Effector memory CD4-positive, alpha-beta T cell (primary cell): ENCODE data around the gene ROBO1.

Experiments used
- DNase-seq, 3 donors: peaks; one replicate each; pipeline ENCODE4 v3.0.0-alpha.2; 2020
- H3K27ac ChIP-seq: 2 replicates; pipeline ENCODE4 v1.7.0; 2013; ENCODE audit warnings: mild to moderate bottlenecking, low read length, moderate library complexity; ENCODE audit not compliant: insufficient read depth, poor library complexity, severe bottlenecking
- H3K27me3 ChIP-seq: replicated peaks from 2 replicates; pipeline ENCODE4 v1.7.0; 2013; ENCODE audit warnings: mild to moderate bottlenecking, low read length; ENCODE audit not compliant: insufficient read depth, control insufficient read depth, poor library complexity, severe bottlenecking
- H3K36me3 ChIP-seq: 2 replicates; pipeline ENCODE4 v1.7.0; 2013; ENCODE audit warnings: mild to moderate bottlenecking, low read length, moderate library complexity; ENCODE audit not compliant: control insufficient read depth, insufficient read depth
- H3K4me1 ChIP-seq: 2 replicates; pipeline ENCODE4 v1.7.0; 2013; ENCODE audit warnings: low read length, mild to moderate bottlenecking; ENCODE audit not compliant: control insufficient read depth, insufficient read depth, poor library complexity, severe bottlenecking
- H3K4me3 ChIP-seq: 2 replicates; pipeline ENCODE4 v1.7.0; 2013; ENCODE audit warnings: low read length, low read depth, mild to moderate bottlenecking; ENCODE audit not compliant: insufficient read depth, poor library complexity, severe bottlenecking
- H3K9me3 ChIP-seq: 2 replicates; pipeline ENCODE4 v1.7.0; 2013; ENCODE audit warnings: mild to moderate bottlenecking, low read length, moderate library complexity; ENCODE audit not compliant: control insufficient read depth

Gene ROBO1

GRCh38 chr3:78823434-78823833 lies 944.4 kb downstream of the ROBO1 start:
- H3K4me1 ChIP-seq, result no peaks in the 10 kb centered on the region
- H3K9me3 ChIP-seq, result no peaks in the 10 kb centered on the region
- H3K36me3 ChIP-seq, result no peaks in the 10 kb centered on the region
- no peak overlapping the region for H3K4me3 ChIP-seq
- no peak for DNase-seq
- H3K27ac ChIP-seq, result no peak overlapping the region
- H3K27me3 ChIP-seq, result no peaks in the 10 kb centered on the region

DNA sequence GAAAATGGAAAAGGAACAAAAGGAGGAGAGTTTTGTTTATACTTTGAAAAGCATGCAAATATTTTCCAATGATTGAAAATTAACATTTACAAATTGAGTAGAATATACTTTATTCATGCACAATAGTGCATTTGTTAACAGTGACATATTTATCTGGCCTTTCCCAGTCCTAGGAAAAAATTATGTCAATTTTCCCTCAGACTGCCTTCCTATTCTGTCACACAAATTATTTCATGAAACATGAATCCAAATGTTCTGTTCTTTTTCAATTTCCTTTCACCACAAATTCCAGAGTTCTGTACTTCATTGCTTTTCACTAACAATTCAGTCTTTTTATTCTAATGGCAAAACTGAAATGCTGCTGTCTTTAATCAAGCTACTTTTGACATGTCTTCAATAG lies 945.1 kb downstream of the ROBO1 start:
- DNase-seq, result no peak
- Histone ChIP-seq H3K27me3 (no peaks in the 10 kb centered on the region), H3K4me1 (no peaks in the 10 kb centered on the region)

DNA sequence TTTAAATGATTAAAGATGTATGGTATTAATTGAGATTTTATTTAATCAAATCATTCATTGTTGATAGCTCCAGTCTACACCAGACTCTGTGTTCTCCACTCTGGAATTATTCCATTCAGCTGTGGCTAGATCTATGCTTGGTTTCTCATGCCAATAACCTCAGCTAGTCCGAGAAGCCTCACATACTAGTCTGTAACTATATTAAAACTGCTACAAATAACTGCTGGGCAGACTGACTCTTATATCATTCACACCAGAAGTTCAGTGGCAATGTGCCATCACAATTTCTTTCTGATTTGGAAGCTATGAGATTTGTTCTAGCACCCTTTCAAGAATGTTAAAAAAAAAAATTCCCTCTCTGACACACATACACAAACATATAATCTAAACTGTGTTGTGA lies 947.3 kb downstream of the ROBO1 start:
- Histone ChIP-seq H3K27ac (no peak overlapping the region), H3K27me3 (no peaks in the 10 kb centered on the region), H3K36me3 (no peaks in the 10 kb centered on the region), H3K4me3 (no peak overlapping the region), H3K4me1 (no peaks in the 10 kb centered on the region), H3K9me3 (no peaks in the 10 kb centered on the region)
- no peak for DNase-seq

More for the DNA sequence above, 945.1 kb downstream of the ROBO1 start:
- H3K27ac ChIP-seq, result no peak overlapping the region
- H3K9me3 ChIP-seq, result no peaks in the 10 kb centered on the region
- H3K36me3 ChIP-seq, result no peaks in the 10 kb centered on the region
- H3K4me3 ChIP-seq, result no peak overlapping the region

DNA sequence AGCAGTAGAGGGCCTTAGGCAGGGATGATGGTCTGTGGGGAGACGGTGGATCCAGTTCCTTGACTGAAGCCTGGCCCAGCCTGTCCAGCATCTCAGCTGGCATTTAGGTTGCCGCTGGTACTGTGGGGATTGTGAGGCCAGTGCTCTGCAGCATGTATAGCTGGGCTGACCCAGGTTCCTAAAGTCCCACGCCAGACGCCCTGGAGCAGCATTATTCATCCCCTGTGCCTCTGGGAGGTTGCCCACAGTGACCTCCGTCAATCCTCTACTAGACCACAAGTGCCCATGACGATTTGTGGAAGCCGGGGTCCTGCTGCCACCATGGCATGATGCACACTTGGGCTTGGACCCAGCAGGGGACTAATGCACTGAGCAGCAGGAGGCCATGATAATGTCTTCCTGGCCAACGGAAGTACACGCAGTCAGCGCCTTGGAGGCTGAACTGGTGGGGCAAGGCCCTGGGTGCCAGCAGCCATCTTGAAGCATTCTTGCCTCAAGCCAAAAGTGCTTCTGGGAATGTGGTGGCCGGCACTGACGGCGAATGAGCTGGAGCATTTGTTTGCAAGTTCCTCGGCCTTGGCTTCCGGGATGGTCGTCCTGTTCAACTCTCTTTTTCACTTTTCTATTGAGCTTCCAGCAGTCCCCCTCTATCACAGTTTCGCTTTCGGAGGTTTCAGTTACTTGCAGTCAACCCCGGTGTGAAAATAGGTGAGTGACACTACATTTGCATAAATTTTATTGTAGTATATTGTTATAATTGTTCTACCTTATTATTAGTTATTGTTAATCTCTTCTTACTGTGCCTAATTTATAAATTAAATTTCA lies 949.4 kb downstream of the ROBO1 start:
- Histone ChIP-seq H3K27ac (no peak overlapping the region), H3K4me1 (no peaks in the 10 kb centered on the region), H3K27me3 (no peaks in the 10 kb centered on the region), H3K4me3 (no peak overlapping the region), H3K36me3 (no peaks in the 10 kb centered on the region), H3K9me3 (no peaks in the 10 kb centered on the region)
- no peak for DNase-seq

DNA sequence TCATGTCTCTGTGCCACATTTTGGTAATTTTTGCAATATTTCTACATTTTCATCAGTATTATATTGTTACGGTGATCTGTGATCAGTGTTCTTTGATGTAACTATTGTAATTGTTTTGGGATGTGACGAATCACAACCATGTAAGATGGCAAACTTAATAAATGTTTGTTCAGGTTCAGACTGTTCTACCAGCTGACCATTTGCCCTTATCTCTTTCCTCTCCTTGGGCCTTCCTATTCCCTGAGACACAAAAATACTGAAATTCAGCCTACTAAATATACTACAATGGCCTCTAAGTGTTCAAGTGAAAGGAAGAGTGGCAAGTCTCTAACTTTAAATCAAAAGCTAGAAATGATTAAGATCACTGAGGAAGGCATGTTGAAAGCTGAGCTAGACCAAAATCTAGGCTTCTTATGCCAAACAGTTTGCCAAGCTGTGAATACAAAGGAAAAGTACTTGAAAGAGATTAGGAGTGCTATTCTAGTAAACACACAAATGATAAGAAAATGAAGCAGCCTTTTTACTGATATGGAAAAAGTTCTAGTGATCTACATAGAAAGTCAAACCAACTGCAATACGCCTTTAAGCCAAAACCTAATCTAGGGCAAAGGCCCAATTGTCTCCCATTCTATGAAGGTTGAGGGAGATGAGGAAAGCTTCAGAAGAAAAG lies 952.8 kb downstream of the ROBO1 start:
- no peak for DNase-seq
- Histone ChIP-seq H3K27me3 (no peaks in the 10 kb centered on the region), H3K27ac (no peak overlapping the region), H3K9me3 (no peaks in the 10 kb centered on the region), H3K36me3 (no peaks in the 10 kb centered on the region), H3K4me1 (no peaks in the 10 kb centered on the region), H3K4me3 (no peak overlapping the region)

- DNase-seq, result no peak
- H3K4me1 ChIP-seq, result no peaks in the 10 kb centered on the region
- no peak overlapping the region for H3K4me3 ChIP-seq
- no peaks in the 10 kb centered on the region for H3K27me3 ChIP-seq
- no peak overlapping the region for H3K27ac ChIP-seq
- H3K9me3 ChIP-seq, result no peaks in the 10 kb centered on the region
- H3K36me3 ChIP-seq, result no peaks in the 10 kb centered on the region
Observed at GRCh38 chr3:78812166-78812565, 955.6 kb downstream of the ROBO1 start.

GRCh38 chr3:78809966-78810365 lies 957.8 kb downstream of the ROBO1 start:
- Histone ChIP-seq H3K27me3 (no peaks in the 10 kb centered on the region), H3K4me3 (no peak overlapping the region), H3K27ac (no peak overlapping the region), H3K9me3 (no peaks in the 10 kb centered on the region), H3K36me3 (no peaks in the 10 kb centered on the region), H3K4me1 (no peaks in the 10 kb centered on the region)
- no peak for DNase-seq

DNA sequence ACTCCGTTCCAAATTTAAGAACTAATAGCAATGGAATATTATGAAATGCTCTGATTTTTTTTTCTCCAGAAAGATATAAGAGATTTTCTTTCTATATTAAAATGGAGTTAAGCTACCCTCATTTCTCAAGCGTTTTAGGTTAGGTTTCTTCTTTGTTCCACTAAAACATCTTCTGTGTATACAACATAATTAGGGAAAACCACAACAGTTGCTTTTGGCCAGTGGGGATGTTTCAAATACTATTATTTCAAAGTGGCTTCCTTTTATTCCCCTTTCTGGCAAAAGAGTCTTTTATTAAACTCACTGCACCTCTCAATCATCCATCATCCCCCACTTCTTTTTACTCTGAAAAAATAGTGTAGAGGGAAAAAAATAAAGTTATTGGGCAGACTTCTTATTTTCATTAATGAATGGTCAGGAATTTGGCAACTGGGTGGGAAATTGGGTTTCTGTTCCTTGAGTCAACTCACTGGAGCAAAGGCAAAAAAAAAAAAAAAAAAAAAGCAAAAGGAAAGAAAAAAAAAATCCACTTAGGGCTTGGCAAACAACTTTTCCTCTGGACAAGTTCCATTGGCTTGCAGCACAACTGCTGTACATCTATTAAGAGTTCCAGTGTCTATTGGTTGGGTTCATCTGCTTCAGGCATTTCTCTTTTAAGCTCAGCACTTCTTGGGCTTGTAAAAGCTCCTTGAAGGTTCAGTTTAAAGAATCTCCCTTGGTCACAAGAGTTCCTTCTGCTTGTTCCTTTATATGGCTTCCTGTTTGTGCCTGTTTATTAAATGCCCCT lies 963.4 kb downstream of the ROBO1 start:
- H3K4me3 ChIP-seq, result no peak overlapping the region
- no peak overlapping the region for H3K27ac ChIP-seq
- H3K9me3 ChIP-seq, result no peaks in the 10 kb centered on the region
- no peak for DNase-seq
- H3K4me1 ChIP-seq, result no peaks in the 10 kb centered on the region
- H3K36me3 ChIP-seq, result no peaks in the 10 kb centered on the region
- no peaks in the 10 kb centered on the region for H3K27me3 ChIP-seq

DNA sequence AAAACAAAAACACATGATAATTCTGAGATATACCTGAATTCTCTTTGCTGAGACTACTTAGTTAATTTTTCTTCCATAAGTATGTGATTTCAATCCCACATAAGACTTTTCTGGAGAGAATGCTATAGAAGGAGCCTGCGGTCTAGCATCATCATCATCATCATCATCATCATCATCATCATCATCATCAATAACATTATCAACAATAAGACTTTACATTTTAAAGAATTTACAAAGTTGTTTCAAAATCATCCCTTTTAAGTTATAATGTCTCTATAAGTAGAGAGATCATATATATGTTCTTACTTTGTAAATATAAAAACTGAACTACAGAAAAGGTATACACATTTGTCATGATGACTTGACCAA lies 965.3 kb downstream of the ROBO1 start:
- DNase-seq, result no peak
- Histone ChIP-seq H3K36me3 (no peaks in the 10 kb centered on the region), H3K4me1 (no peaks in the 10 kb centered on the region), H3K9me3 (no peaks in the 10 kb centered on the region), H3K27ac (no peak overlapping the region), H3K4me3 (no peak overlapping the region), H3K27me3 (no peaks in the 10 kb centered on the region)
